HG03460 (cell line): Measurements from ENCODE around the gene DAAM2.

Source experiments
- ATAC-seq: cut with Tn5 transposase; IDR thresholded peaks from one replicate; pipeline ENCODE4 v1.9.1; 2021; ENCODE audit not compliant: unreplicated experiment

The DAAM2 gene

DNA sequence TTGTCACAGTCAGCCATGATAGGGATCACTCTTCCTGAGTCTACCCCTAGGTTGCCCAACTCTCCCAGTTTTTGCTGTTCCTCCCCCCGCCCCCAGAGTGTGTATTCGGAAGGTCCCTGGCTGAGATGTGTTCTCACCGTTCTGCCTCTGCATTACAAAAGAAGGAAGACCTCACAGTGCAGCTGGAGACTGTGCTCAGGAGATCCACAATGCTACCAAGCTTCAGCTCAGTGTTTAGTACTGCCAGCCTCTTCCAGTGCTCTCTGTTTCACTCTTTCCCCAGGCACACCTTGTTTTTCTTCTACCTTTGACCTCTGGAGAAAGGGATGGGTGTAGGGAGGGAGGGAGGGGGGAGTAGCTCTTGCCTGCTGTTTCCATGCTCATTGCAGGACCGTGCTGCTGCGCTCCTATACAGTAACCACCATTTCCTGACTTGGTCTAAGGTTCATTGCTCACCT is 155.5 kb downstream of the DAAM2 start:
- ATAC-seq: no peak

DNA sequence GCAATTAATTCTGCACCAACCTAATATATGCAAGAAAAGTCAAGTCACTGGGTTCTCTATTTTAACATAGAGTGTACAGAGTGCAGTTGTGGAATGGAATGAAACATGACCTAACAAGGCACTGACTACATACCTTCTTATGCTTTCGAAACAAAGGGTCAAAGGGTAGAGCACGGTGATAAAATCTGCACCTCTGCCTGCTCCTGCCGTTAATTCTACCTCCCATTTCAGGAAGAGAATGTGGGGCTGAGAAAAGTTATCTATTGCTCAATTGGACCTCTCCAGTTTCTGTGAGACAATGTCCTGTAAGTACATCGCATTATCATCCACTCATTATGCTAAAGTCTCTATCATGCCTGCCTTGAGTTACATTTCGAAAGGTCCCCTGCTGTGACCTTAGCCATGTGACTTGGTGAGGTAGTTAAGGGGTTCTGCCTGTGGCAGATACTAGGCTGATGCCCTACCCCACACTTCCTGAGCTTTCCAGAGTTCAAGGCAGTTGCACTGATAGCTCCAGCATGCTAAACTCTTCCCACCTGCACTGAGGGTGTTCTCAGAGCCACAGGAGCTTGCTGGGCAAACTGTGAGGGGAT is 156.1 kb downstream of the DAAM2 start:
- no peak for ATAC-seq

GRCh38 chr6:39950125-39950720 is 158.0 kb downstream of the DAAM2 start:
- no peak for ATAC-seq

DNA sequence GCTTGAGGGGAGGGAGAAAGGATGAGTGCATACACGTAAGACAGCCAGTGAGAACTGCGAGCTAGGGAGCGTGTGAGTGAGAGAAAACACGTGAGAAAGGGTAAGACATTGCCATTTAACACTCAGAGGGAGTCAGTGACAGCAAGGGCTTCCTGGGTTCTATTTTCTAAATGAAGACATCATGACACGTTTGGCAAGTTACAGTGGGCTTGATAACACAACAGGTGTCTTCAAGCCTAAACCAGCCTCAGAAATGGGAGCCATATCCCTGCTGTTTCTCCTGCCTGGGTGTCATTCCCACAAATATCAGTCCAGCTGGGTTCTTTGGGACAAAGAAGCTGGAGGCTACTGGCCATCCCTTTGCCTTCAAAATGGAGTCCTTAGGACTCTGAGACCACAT is 159.0 kb downstream of the DAAM2 start:
- ATAC-seq: no peak

GRCh38 chr6:39951716-39952115 is 159.5 kb downstream of the DAAM2 start:
- ATAC-seq: no peak

DNA sequence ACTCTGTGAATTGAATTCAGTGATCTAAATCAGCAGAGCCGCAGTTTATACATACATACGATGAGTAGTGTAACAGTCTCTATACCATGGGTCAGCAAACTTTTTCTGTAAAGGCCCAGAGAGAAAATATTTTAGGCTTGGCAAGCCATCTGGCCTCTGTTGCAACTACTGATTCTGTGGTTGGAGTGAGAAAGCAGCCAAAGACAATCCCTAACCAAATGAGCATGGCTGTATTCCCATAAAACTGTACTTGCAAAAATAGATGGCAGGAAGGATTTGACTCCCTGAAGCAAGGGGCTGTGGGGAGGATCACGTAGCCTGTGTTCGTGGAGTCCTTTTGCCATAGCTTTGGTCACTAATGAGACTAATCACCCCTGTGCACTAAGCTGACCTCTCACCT is 160.0 kb downstream of the DAAM2 start:
- no peak for ATAC-seq

GRCh38 chr6:39953076-39953618 is 161.0 kb downstream of the DAAM2 start:
- no peak for ATAC-seq
